ENCODE results near the gene ANKK1. TPM values are rescaled to one million over a fixed set of nuclear protein-coding genes. Genes with fewer than 3 reads are reported as not detected.

The ANKK1 gene
- total and polyA plus RNA-seq, 10 of the 15 experiments (the other 5 are each of a cell fraction or from before 2014, with no cell fraction given): not detected

- no peak for TF ChIP-seq ATF2 (IDR thresholded peaks at IDR 0.05; ENCODE audit: low read length)
- TF ChIP-seq POU2F2 (IDR thresholded peaks at IDR 0.05; ENCODE audit: borderline replicate concordance, low read depth, low read length): no peak
- no peak for TF ChIP-seq MYB (IDR thresholded peaks at IDR 0.05; ENCODE audit: borderline replicate concordance, low read depth, low read length)
- no peak for TF ChIP-seq FOXM1 (IDR thresholded peaks at IDR 0.05; ENCODE audit: low read depth, low read length)
- TF ChIP-seq NRF1 (conservative IDR thresholded peaks at IDR 0.05; ENCODE audit: low read depth, low read length): no peak
- no peak for TF ChIP-seq NFYA (IDR thresholded peaks at IDR 0.05; ENCODE audit: borderline replicate concordance, low read depth, low read length)
- no peak for TF ChIP-seq HSF1 (IDR thresholded peaks at IDR 0.05; ENCODE audit: low read depth, low read length)
- no peak for TF ChIP-seq EP300 (IDR thresholded peaks at IDR 0.05; ENCODE audit: borderline replicate concordance in 1 of 2, control insufficient read depth in 1 of 2, low read depth in 2 of 2, low read length in 2 of 2)
Observed at GRCh38 chr11:113349528-113349927, 38.1 kb upstream of the ANKK1 start (continued).

- ChIA-PET RAD21 (ENCODE audit: unreplicated experiment) (no interaction called here), POLR2A (interaction anchor here (0.5 kb wide), 1 partner anchor 574 kb away, joined by 6 read pairs; no protein-coding TSS in a partner anchor), CTCF (interaction anchor here (1.4 kb wide), 1 partner anchor 180 kb away, joined by 3 read pairs; no protein-coding TSS in a partner anchor), SMC1A (ENCODE audit: uncharacterized antibody, unreplicated experiment) (interaction anchor here (1.3 kb wide), 1 partner anchor 16 kb away, joined by 3 read pairs; no protein-coding TSS in a partner anchor)
- Histone ChIP-seq H3K4me2 (ENCODE audit: control insufficient read depth, insufficient read depth) (no peak overlapping the region), H3K9ac (ENCODE audit: control insufficient read depth, insufficient read depth, low read length) (no peak overlapping the region), H4K20me1 (ENCODE audit: control insufficient read depth, insufficient read depth) (no peaks in the 10 kb centered on the region), H3K79me2 (ENCODE audit: control insufficient read depth, insufficient read depth, low read length) (no peaks in the 10 kb centered on the region), H3K36me3 (ENCODE audit: control insufficient read depth in 2 of 2, insufficient read depth in 2 of 2, low read length in 1 of 2) (no peaks in the 10 kb centered on the region), H3K4me3 (no peak overlapping the region), H3K27ac (ENCODE audit: control insufficient read depth, insufficient read depth) (no peak overlapping the region), H3K27me3 (replicated peaks in 1 of 2; ENCODE audit: control insufficient read depth in 2 of 2, insufficient read depth in 2 of 2, low read length in 1 of 2) (no peaks in the 10 kb centered on the region), H3K9me3 (replicated peaks; ENCODE audit: control insufficient read depth, insufficient read depth, low read length) (no peaks in the 10 kb centered on the region), H2AFZ (ENCODE audit: control insufficient read depth, low read depth, low read length) (no peak overlapping the region), H3K4me1 (ENCODE audit: control insufficient read depth, insufficient read depth, low read length) (no peaks in the 10 kb centered on the region)
- BruUV-seq (replicated peaks): no TSS peak
- in situ Hi-C loops (cut with MboI): no loop called here
- 80% methylated on average over 11 of the region's 11 CpGs for WGBS (ENCODE audit: insufficient coverage, insufficient replicate concordance, low lambda C conversion rate, missing lambda C conversion rate)
- FAIRE-seq: no peak
- intact Hi-C loops (cut with micrococcal nuclease; ENCODE audit: unreplicated experiment): no loop called here
- no peak for ATAC-seq
- no peak for DNase-seq (ENCODE audit: low read depth, low spot score)
- TF ChIP-seq ZBED1 (IDR thresholded peaks at IDR 0.05; ENCODE audit: borderline replicate concordance) (no peak), BCL3 (IDR thresholded peaks at IDR 0.05; ENCODE audit: borderline replicate concordance, insufficient read depth, low read depth, low read length, poor library complexity, severe bottlenecking) (peak; percentile 20)
Observed at GRCh38 chr11:113350336-113351067, 37.1 kb upstream of the ANKK1 start.

Data from GM12878 (cell line).